GM18873 (cell line): ENCODE measurements around the gene AGRN.
"Not testable (repeated sequence)": the region's sequence is repeated elsewhere in the genome, so short reads cannot be mapped to it uniquely, and the experiment has no call there.

ENCODE experiments used
- ATAC-seq: cut with Tn5 transposase; IDR thresholded peaks from one replicate; pipeline ENCODE4 v1.9.1; 2021; ENCODE audit warnings: mild to moderate bottlenecking, moderate library complexity, moderate number of reproducible peaks; ENCODE audit not compliant: unreplicated experiment, low FRiP score

The AGRN gene

DNA sequence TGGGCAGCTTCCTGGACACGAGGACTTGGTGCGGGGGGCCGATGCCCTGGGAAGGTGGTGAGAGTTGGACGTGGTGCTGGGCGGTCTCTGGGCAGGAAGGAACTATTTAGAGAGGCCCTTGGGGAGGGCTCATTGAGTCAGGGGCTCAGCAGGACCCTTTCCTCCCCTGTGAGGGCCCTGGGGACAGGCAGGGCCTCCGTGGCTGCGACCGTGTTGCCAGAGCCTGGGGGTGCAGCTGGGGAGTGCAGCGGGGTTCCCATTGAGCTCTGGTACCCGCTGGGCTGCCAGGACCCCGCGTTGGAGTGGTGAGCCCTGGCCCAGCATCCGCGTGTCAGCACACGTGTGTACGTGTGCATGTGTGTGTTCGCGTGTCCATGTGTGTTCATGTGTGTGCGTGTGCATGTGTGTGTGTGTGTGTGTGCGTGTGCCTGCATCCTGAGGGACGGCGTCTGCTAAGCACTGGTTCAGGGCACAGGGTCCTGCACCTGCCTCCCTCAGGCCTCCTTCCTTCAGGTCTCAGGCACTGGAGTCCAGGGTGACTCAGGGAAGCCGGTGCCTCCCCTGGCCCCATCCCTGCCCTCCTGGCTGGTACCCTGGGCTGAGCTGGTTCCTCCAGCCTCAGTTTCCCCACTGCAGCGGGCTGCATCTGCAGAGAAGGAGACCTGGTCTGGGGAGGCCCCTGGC, 43.5 kb downstream of the AGRN start:
- ATAC-seq, result no peak

DNA sequence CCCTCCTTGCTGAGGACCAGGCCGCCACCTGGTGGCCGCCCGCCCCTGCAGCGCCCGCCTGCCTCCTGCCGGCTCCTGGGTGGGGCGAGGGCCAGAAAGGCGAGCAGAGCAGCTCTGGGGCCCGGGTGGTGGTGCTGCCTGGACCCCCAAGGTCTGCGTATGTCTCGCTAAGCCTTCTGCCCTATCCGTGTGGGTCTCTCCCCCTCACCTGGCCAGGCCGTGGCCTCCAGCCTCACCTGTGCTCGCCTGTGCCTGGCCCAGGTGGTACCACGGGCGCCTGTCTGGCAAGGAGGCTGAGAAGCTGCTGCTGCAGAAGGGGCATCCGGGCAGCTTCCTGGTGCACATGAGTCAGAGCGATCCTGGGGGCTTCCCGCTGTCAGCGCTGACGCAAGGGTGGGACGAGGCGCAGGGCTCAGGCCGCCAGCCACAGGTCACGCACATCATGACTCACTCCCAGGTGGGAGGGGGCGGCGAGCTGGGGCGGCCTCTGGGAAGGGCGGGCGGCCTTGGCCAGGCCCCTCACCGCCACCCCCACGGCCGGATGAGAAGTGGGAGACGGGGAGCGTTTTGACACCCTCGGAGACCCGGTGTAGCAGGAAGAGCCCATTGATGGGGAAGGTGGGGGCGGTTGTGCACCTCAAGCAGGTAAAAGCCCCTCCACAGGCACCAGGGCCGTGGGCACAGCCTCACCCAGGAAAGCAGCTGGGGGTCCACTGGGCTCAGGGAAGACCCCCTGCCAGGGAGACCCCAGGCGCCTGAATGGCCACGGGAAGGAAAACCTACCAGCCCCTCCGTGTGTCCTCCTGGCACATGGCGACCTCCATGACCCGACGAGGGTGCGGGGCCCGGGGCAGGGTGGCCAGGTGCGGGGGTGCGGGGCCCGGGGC, 44.3 kb downstream of the AGRN start:
- no peak for ATAC-seq

DNA sequence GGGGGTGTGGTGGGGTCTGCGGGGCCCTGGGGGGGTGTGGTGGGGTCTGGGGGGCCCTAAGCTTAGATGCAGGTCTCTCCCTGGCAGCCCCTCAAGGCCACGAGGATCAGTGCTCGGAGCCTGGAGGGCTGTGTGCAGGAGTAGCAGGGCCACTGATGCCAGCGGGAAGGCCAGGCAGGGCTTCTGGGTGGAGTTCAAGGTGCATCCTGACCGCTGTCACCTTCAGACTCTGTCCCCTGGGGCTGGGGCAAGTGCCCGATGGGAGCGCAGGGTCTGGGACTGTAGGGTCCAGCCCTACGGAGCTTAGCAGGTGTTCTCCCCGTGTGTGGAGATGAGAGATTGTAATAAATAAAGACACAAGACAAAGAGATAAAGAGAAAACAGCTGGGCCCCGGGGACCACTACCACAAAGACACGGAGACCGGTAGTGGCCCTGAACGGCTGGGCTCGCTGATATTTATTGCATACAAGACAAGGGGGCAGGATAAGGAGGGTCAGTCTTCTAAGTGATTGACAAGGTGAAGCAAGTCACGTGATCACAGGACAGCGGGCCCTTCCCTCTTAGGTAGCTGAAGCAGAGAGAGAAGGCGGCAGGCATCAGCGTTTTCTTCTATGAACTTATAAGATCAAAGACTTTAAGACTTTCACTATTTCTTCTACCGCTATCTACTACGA, 45.5 kb downstream of the AGRN start:
- no peak for ATAC-seq

DNA sequence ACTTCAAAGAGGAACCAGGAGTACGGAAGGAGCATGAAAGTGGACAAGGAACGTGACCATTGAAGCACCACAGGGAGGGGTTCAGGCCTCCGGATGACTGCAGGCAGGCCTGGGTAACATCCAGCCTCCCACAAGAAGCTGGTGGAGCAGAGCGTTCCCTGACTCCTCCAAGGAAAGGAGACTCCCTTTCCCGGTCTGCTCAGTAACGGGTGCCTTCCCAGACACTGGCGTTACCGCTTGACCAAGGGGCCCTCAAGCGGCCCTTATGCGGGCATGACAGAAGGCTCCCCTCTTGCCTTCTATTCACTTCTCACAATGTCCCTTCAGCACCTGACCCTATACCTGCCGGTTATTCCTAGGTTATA, 46.0 kb downstream of the AGRN start:
- not testable (repeated sequence) for ATAC-seq

DNA sequence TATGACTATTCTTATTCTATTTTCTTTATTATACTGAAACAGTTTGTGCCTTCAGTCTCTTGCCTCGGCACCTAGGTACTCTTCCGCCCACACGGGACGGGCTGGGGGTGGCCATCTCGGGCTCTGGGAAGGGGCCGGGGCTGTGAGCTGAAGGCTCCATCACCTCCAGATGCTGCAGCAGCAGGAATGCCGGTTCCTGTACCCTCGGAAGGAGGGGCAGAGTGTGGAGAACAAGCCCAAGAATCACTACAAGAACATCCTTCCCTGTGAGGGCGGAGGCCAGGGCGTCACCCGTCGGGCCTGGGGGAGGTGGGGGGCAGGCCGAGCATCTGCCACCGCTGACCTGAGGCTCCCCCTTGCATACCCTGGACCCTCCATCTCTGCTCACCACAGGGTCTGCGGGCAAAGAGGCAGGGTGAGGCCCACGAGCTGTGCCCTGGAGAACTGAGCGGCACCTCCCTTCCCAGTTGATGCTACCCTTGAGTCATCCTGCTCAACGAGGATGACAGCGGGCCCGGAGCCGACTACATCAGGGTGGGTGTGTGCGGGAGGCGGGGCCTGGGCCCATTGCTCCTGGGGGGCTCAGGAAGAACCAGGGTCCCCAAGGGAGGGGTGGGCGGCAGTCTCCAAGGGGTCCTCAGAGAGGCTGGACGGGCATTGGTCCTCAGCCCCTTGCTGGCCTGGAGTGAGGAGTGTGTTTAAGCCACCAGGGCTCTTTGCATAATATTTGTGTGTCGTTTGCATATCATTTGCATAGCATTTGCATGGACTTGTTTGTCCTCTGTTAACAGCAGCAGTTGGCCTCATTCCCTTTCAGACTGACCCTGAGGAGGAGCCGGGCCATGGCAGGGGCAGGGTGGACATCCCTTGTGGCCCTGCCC, 46.7 kb downstream of the AGRN start:
- ATAC-seq, result no peak

DNA sequence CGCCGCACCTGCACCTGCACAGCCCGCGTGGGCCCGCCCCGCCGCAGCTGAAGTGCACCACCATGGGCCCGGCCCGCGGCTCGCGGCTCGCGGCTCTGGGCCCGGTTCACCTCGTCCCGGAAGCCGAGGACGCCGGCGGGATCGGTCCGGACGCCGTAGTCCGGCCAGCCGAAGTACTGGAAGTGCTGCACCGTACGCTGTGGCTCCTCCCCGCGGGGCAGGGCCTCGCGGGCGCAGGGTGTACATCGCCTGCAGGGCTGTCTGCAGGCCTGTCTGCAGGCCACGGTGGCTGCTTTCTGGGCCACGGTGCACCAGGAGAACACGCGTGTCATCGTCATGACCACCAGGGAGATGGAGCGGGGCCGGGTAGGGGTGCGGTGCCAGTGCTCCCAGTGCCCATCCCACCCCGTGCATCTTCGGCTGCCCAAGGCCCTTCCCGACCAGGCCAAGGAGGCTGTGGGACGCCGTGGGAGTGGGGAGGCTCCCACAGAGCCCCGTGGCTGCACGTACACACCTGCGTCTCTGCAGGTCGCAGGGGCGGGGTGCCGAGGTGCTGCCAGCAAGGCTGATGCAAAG, 47.5 kb downstream of the AGRN start:
- no peak for ATAC-seq

DNA sequence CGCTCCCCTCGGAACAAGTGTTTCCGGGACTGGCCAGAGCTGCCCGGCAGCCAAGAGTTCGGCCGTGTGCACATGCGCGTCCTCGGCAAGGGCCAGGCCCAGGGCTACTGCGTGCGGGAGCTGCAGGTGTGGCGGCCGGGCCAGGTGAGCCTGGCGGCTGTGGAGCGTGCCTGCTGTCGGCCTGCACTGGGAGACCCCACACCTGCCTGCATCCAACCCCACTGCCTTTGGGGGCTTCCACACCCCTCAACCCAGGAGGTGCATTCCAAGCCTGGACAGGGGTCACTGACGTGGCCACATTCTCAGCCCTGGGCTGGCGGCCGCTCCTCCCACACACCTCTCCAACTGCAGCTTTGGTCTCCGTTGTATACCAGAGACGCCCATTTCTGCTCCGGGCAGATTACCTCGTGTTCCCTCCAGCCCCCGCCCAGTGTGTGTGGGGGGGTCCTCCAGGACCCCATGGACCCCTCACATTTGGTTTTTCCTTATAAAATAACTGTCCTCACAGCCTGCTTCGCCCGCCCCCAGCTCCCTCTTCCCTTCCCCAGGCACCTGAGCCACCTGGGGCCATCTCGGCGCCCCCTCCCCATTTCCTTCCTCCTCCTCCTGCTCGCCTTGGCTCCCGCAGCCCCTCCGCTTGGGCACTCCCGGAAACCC, 48.1 kb downstream of the AGRN start:
- no peak for ATAC-seq

DNA sequence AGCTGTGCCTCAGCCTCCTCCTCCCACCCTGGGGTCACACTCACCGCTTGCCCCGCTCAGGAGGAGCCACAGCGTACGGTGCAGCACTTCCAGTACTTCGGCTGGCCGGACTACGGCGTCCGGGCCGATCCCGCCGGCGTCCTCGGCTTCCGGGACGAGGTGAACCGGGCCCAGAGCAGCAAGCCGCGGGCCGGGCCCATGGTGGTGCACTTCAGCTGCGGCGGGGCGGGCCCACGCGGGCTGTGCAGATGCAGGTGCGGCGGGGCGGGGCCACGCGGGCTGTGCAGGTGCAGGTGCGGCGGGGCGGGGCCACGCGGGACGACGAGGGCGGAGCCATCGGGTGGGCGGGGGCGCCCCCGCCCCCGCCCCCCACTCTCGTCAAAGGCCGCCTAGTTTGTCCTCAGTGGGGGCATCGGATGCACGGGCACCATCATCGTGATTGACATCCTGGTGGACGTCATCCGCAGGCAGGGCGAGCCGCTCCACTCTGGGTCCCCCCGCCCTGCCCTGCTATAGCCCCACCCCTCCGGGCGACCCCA, 48.7 kb downstream of the AGRN start:
- ATAC-seq, result no peak

DNA sequence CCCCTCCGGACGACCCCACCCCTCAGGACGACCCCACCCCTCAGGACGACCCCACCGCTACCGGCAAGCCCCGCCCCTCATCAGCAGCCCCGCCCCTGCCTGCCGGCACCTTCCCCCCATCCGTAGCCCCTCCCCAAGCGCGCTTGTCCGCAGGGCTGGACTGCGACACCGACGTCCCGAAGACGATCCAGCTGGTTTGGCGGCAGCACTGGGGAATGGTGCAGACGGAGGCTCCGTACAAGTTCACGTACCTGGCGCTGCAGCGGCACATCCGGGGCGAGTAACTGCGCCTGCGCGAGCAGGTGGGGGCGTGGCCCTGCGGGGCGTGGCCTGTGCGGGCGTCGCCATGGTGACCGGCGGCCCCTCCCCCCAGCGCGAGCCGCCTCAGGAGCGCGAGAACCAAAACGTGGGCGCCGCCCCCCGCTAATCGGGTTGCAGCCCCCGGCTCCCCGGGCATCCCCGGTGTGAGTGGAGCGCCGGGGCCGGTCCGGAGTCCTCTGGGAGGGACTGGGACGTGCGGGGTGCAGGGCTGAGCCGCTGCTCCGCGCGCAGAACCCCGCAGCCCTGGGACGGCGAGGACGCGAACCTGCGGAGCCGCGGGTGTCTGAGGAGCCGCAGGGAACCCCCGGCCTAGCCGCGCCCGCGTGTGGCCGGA, 49.3 kb downstream of the AGRN start:
- peak; percentile 46 for ATAC-seq

DNA sequence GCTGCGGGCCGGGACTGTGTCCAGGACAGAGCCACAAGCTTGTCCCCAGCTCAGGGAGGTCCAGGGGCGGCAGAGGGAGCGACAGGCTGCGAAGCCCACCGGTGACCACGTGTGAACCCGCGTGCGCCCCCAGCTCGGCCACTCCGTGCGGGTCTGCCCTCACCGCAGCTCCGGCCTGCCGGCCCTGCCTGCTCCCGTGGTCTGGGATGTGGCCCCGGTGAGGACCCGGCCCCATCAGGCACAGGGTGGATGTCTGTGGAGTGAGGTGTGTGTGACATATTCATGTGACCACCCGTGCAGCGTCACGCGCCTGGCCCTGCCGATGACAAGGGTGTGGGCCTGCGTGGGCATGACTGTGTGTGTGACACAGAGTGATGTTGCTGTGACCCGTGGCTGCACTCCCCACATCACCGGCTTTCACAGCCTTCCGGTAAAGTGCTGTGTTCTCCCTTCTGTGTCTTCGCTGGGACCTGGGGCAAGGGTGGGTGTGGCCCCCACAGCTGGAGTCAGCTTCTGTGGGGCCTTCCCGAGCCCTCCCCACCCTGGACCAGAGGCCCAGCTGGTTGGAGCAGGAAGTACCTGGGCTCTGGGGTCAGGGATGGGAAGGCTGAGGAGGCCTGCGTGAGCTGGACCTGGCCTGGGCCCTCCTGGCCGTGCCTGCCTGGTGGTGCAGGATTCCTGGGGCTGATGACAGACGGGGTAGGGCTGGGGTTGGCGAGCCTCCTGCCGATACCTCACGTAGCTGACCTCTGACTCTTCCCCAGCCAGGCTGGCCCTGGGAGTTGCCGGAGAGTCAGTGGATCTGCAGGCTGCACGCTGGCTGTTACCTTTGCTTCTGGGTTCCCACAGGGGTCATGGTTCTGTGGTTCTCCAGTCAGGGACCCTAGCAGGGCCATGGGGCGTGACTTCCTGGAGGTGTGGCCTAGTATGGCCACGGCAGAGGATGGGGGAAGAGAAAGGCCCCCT, 50.1 kb downstream of the AGRN start:
- ATAC-seq, result no peak

DNA sequence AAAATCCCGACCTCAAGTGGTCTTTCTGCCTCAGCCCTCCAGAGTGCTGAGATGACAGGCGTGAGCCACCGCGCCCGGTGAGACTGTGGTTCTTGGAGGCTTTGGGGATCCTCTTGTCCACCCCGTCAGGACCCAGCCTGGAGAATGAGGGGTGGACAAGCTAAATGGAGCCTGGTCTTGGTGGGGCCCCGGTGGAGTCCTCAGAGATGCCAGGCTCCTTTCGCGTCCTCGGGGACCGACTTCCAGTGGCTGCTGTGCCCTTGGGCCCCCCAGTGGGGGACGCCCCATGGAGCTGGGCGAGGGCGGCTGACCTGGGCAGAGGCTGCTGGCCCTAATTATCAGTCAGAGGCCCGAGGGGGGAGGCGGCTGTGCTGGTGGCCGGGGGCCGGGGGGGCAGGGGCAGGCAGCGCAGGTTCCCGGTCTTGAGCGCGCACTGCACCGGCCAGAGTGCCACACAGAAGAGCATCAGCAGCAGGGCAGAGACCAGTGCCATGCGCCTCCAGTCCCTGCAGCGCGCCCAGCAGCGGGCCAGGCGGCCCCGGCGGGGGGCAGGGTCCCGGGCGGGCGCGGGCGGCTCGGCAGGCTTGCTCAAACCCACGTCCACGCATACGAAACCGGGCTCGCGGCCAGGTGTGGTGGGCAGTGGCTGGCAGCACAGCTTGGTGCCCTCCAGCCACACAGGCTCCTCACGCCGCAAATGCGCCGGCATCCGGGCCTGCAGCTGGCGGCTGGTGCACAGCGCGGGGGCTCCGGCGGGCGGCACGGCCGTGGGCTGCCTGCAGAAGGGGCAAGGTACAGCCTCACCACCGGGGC, 51.8 kb downstream of the AGRN start:
- ATAC-seq, result no peak

DNA sequence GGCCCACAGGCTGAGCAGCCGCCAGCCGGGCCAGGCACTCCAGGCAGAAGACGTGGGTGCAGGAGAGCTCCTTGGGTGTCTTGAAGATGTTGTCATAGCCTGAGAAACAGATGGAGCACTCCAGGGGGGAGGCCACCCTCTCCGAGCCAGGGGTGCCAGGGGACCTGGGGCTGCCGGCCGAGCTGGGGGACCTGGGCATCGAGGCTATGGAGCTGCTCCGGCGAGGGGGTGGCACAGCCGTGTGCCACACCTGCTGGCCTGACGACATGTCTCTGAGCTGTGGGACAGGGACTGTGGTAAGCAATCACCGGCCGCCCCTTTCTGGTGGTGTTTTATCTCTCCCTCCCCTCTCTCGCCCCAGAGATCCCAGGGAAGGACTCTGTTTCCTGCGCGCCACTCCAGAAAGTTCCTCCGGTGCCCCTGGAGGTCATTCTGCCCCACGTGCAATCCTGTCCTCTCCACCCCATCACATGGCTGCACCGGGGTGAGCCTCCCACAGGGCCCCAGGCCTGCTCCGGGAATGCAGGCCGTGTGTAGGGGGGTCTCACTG, 52.5 kb downstream of the AGRN start:
- ATAC-seq, result no peak

DNA sequence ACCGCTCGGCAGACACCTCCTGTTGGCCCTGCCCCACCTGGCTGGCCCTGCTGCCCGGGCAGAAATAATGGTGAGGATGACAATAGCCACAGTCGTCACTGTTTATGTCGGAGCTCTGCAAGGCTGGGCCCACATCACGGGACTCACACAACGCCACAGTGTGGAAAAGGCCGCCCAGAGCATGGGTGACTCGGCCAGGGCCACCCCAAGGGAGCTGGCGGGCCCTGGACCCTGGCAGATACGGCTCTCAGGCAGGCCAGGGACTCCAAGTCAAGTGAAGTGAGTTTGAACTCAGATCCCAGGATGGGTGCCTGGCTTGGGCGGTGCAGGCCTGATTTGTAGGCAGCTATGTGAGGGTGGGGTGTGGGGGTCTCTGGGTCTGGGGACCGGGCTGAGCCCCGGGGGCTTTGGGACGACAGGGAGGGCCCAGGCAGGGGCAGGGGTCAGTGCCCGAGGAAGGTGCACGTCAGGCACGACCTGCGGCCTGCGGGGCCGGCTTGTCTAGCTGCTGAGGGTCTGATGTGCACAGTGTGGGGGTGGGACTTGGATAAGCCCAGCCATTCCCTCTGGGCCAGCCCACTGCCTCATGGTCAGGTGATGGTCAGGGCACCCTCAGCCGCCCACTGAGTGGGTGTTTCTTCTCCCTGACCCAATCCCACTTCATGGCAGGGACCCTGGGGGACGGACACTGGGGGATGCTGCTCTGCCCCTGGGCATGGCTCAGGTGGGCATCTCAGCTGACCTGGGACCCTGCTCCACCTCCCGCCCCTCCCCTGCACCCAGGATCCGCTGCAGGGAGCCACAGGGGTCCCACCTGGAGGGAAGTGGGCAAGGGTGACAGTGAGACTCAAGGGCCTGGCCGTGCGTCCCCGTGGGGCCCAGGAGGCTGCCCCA, 53.2 kb downstream of the AGRN start:
- ATAC-seq, result no peak

DNA sequence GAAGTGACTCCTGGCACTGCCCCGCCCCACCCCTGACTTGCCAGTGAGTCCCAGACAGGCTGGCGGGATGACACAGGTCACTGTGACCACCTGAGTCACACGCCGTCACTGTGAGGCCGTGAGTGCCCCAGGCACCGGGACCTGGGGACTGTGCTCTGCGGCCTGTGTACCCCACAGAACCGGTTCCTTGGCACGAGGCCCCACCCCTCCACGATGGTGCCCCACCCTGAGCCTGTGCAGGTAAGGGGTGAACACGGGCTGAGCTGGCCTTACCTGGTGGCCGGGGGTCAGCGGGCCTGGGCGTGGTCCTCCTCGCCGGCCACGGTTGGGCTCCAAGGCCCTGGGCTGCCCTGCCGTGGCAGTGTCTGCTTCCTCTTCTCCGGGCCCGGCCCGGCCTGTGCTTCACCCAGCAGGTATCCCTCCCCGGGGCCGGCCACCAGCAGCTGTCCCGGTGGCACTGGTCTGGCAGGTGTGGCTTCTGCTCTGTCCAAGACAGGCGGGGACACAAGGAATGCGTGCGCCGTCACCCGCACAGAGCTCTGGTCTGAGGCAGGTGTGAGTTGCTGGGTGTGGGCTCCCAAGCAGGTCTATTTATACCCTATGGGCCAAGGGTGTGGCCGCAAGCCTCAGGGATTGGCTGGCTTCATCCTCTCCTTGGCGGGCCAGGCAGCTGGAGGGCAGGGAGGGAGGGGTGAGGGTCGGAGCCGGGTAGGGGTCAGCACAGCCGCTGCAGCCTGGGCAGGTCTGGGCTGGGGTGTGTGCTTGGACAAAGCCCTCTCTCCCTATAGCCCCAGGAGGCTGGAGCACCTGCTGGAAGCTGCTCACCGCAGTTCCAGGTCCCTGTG, 54.0 kb downstream of the AGRN start, which contains the start of gene RNF223:
Gene RNF223, minus strand, starts transcription at position 564 of the 845 bp plus-strand sequence. CDS start 1,740 bp downstream, outside the sequence.
- ATAC-seq, result no peak
